ENCODE data around the gene DOCK10.
A peak's percentile ranks its signal among the peaks of the same experiment; 100 is the strongest.
"Not testable (repeated sequence)": the region's sequence is repeated elsewhere in the genome, so short reads cannot be mapped to it uniquely, and the experiment has no call there.

The DOCK10 gene

DNA sequence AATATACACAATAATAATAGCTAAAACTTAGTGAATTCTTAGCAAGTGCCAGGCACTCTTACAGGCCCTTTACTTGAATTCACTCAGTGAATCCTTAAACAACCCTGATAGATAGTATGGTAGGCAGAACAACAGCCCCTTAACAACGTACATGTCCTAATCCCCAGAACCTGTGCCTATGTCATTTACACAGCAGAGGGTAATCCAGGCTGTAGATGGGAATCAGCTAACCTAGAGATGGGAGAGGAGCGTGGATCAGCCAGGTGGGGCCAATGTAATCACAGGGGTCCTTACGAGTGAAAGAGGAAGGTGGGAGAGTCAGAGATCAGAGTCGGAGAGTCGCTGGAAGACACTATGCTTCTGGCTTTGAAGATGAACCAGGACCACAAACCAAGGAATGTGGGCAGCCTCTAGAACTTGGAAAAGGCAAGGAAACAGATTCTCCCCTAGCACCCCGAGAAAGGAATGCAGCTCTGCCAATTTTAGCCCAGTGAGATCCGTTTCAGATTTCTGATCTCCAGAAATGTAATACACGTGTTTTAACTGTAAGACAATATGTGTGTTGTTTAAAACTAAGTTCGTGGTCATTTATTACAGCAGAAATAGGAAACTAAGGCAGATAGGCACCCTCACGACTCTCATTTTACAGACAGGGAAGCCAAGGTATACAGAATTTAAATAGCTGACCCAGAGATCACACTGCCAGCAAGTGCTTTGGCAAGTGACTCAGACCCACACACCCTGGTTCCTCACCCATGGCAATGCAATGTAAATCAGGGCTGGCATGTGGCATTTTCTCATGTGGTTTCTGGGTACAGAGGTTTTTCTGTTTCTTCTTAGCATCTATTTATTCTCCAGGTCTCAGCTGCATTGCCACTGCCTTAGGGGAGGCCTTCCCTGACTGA lies 68.9 kb downstream of the DOCK10 start:
- DNase-seq: no peak

GRCh38 chr2:224971214-224971613 lies 71.1 kb downstream of the DOCK10 start:
- peak; percentile 51 for DNase-seq

GRCh38 chr2:224970311-224970710 lies 72.0 kb downstream of the DOCK10 start:
- no peak for DNase-seq

GRCh38 chr2:224969633-224970260 lies 72.5 kb downstream of the DOCK10 start:
- no peak for DNase-seq

GRCh38 chr2:224969095-224969494 lies 73.2 kb downstream of the DOCK10 start:
- no peak for DNase-seq

GRCh38 chr2:224968051-224968450 lies 74.2 kb downstream of the DOCK10 start:
- no peak for DNase-seq

DNA sequence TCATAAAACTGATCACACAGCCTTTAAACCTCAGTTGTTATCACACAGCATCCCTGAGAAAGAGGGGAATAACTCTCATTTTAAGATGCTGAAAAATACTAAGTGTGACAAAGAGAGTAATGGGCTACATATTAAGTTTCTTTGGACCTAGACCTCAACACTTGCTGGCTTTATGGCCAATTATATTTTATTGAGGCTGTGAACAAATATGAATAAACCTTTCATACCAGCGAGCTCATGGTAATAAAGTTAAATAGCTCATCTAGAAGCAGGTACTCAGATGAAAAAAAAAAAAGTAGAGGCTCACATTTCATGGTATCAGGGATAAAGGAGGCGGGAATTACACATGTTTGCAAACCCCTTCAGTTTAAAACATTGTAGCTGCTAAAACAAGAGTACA lies 75.7 kb downstream of the DOCK10 start:
- DNase-seq: no peak

DNA sequence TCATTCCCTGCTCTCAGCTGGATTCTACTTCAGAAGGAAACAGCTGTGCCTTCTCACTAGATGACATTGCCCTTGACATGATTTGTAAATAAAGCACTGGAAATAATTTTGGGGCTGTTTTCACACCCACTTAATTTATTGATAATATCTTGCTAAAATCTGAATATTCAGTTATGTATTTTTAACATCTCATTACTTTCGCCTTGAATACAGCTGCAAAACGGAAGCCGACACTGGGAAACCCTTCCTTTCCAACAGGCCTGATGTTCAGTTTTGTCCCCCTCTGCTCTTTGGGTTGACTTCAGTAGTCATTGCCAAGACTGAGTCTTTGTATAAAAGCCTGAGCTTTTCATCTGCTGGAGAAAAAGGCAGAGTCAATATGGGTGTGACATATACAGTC lies 82.7 kb downstream of the DOCK10 start:
- no peak for DNase-seq

GRCh38 chr2:224958873-224959272 lies 83.4 kb downstream of the DOCK10 start:
- no peak for DNase-seq

GRCh38 chr2:224958462-224958857 lies 83.8 kb downstream of the DOCK10 start:
- DNase-seq: no peak

DNA sequence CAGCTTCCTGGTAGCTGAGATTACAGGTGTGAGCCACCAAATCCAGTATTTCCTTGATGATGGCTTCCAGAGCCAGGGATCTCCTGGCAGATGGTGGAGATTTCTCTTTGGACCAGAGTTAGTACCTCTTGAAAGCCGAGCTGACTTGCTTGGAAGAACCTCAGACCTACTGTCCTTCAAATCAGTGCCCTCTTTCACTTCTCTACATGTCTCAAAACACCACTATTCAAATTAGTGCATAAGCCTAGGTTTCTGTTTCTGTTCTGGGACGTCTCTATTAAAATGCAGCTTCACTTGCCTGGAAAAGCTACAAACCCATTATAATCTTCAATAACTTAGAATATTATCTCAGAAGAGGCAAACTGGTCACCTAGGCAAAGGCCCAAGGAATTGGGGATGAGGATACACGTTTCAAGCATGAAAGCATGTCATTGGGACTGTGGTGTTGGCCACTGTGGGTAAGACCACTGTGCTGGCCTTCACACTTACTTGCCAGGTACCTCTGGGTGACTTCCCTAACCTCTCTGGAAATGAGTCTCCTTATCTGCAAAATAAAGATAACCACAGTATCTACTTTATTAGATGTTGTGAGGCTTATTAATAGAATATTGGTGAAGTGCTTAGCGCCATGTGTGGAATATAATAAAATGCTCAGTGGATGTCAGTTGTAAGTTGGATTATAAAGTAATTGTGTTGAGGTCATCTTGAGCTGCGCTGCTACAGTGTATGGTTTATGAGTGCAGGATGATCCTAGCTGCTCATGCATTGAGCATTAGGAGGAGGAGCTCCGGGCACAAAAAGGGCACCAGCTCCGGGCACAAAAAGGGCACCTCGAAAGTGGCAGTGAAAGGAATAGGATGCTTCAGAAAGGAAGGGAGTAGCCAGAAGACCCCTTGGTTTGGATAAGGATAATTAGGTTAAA lies 84.5 kb downstream of the DOCK10 start:
- no peak for DNase-seq

DNA sequence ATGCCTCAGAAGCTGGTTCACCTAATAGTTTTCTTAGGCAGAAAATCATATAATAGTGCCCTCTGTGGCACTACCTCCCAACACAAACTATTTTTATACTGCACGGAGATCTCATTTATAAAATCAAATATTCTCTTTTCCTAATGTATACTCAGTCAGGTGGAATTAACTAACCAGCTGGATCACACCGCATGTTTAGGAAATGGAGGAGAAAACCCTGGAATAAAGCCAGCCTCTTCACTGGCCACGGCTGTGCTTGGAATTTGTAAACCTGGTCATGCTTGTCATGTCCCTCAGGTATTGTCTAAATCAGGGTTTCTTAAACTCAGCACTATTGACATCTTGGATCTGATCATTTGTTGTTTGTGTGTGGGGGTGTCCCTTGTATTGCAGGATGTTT lies 85.6 kb downstream of the DOCK10 start:
- no peak for DNase-seq

- no peak for DNase-seq
Observed at GRCh38 chr2:224954980-224955379, 87.3 kb downstream of the DOCK10 start.

DNA sequence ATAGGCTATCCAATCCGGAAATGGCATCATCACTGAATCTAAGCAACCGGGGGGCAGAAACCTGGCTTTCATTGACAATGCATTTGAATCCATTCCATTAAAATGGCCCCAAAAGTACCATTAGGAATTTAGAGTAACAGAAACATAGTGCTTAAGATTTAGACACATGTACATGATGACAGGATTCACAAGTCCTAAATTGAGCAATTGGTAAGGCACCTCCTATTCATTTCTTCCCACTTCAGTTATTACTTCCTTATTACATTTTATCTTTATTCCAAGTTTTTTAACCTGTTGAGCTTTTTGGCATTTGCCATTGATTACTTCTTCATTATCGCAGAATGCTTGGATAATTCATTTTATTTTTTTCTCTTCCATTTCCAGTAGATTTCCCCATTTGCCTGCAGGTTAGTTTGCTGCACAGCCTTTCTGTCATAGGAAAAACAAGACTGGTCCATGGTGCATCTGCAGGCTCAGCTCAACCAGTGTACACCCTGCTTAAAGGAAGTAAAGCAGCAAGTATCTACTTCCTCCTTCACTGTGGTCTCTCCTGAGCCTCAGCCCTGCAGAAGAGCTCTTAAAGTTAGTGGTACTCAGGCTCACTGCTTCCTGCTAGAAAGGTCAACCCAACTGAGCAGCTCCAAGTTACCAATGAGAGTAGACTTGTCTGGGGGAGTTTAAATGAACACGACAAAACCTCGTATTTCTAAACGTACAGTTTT lies 89.2 kb downstream of the DOCK10 start:
- peak; percentile 19 for DNase-seq

DNA sequence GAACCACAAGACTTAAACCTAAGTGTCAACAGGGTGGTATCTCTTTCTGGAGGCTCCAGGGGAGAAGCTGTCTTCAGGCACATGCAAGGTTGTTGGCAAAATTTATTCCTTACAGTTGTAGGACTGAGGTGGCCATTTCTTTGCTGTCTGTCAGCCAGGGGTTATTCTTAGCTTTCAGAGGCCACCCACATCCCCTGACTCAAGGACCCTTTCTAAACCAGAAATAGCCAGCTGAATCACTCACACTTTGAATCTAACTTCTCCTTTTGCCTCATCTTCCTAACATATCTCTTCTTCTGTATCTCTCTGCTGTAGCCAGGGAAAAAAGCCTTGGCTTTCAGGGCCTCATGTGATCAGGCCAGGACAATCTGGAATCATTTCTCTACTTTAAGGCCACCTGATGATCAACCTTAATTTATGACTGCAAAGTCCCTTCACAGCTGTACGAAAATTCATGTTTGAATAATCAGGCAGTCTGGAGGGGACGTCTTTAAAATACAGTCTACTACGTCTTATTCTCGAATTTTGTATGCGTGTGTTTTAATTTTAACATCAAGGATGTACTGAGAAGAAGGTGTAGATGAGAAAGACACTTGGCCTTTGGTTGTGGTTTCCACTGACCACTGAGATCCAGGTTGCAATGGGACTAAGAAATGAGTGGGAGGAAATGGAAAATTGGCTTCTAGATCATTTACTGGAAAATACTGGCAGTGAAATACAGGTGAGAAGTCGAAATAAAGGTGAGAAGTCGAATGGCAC lies 90.4 kb downstream of the DOCK10 start:
- no peak for DNase-seq

GRCh38 chr2:224948859-224949258 lies 93.4 kb downstream of the DOCK10 start:
- no peak for DNase-seq

DNA sequence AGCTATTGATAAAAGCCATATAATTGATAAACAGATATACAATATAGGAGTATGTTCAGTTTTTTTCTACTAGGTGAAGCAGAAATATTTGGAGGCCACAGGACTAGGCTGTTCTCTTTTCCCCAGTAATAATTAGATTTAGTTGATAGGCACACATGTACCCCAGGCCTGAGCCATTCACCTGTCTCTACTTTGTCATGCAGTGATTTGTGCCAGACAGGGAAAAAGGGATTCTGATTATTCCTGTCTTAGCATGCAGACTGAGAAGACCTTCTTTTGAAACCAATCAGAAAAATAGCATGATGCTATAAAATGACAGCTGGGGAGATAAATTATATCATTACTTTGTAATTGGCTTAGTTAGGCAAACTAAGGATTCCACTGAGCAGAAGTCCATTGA lies 94.3 kb downstream of the DOCK10 start:
- no peak for DNase-seq

DNA sequence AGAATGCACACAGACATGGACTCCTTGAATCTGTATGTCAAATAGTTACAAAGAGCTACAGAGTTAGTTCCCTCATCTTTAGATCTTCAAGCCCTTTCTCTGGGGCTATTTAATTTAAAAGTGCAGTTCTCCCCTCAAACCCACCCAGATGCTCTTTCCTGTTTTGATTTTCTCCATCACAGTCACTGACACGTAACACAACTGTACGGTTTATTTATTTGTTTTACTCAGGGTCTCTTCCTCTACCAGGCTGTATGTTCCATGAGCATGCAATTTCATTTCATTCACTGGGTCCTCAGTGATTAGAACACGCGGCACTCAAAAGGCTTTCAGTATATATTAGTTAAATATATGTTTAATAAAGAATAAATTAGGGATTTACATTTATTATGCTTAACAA lies 94.7 kb downstream of the DOCK10 start:
- DNase-seq: no peak

GRCh38 chr2:224946895-224947294 lies 95.4 kb downstream of the DOCK10 start:
- DNase-seq: no peak

- DNase-seq: no peak
Observed at GRCh38 chr2:224944707-224945547, 97.3 kb downstream of the DOCK10 start.

DNA sequence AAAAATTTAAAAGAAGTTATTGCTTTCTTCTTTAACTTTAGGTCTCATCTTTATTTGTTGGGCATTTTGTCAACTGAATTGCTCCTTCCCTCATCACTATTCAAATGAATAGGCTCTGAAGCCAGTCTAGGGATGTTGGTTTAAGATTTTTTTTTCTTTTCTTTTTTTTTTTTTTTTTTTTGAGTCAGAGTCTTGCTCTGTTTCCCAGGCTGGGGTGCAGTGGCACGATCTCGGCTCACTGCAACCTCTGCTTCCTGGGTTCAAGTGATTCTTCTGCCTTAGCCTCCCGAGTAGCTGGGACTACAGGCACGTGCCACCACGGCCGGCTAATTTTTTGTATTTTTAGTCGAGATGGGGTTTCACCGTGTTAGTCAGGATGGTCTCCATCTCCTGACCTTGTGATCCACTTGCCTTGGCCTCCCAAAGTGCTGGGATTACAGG lies 98.6 kb downstream of the DOCK10 start:
- not testable (repeated sequence) for DNase-seq

All from DMS53 (cell line).